MG63 (cell line): ENCODE data around the gene SRSF3. TPM values are rescaled to one million over a fixed set of nuclear protein-coding genes. Genes with fewer than 3 reads are reported as not detected.
A peak's percentile ranks its signal among the peaks of the same experiment; 100 is the strongest.

Source experiments
- DNase-seq: peaks from one replicate; pipeline ENCODE4 v3.0.0-alpha.2; 2020
- H3K27me3 ChIP-seq: fragments of 250-450 bp; sonication (Bioruptor Pico); 2 replicates; pipeline ENCODE4 v1.5.1; 2020; ENCODE audit warnings: mild to moderate bottlenecking, moderate library complexity
- H3K36me3 ChIP-seq: fragments of 250-450 bp; sonication (Bioruptor Pico); 2 replicates; pipeline ENCODE4 v1.5.1; 2020; ENCODE audit warnings: mild to moderate bottlenecking, moderate library complexity
- H3K4me3 ChIP-seq: fragments of 250-450 bp; sonication (Bioruptor Pico); 2 replicates; pipeline ENCODE4 v1.5.1; 2020; ENCODE audit warnings: mild to moderate bottlenecking, moderate library complexity
- H3K9me3 ChIP-seq: fragments of 250-450 bp; sonication (Bioruptor Pico); 2 replicates; pipeline ENCODE4 v1.5.1; 2020; ENCODE audit warnings: mild to moderate bottlenecking, moderate library complexity
- total RNA-seq: library from RNA; depleted of rRNA; stranded (reverse); fragments of >200 nt; shearing (Covaris generic); gene quantifications from 2 replicates; pipeline ENCODE4 v1.2.3, GENCODE V29; 2014; ENCODE audit warnings: low replicate concordance

The SRSF3 gene
- total RNA-seq, 1 experiment from 2014 or later = 271 TPM

DNA sequence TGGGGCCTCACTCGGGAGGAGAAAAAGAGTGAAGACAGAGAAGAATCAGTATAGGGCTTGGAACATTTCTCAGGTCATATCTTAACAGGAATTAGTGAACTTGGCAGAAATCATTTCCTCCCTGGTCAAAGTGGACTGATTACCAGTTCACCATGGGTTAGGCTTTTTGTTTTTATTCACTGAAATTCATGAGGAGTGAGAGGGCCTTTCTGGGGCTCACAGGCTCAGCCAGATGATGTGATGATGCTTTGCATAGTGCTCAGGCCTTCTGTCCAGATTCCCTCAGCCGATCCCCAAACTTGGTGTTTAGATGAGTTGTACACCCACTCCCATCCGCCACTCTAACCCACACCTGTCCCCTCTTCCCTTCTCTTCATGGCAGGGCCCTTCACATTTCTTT, 32.5 kb downstream of the SRSF3 start:
- H3K36me3 ChIP-seq = no peaks in the 10 kb centered on the region
- H3K4me3 ChIP-seq = no peak overlapping the region
- no peaks in the 10 kb centered on the region for H3K9me3 ChIP-seq
- no peaks in the 10 kb centered on the region for H3K27me3 ChIP-seq
- no peak for DNase-seq

DNA sequence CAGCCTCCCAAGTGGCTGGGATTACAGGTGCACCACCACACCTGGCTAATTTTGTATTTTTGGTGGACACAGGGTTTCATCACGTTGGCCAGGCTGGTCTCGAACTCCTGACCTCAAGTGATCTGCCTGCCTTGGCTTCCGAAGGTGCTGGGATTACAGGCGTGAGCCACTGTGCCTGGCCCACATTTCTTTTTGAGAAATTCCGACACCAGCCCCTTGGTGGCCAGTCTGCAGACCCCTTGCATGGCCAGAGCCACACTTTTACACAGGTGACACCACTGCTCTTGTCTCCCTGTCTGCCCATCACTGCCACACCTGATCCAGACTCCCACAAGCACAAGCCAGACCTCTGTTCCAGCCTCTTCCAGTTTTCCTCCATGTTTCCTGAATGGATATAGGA, 33.0 kb downstream of the SRSF3 start:
- DNase-seq = no peak
- Histone ChIP-seq H3K27me3 (no peaks in the 10 kb centered on the region), H3K36me3 (no peaks in the 10 kb centered on the region), H3K9me3 (no peaks in the 10 kb centered on the region), H3K4me3 (no peak overlapping the region)

DNA sequence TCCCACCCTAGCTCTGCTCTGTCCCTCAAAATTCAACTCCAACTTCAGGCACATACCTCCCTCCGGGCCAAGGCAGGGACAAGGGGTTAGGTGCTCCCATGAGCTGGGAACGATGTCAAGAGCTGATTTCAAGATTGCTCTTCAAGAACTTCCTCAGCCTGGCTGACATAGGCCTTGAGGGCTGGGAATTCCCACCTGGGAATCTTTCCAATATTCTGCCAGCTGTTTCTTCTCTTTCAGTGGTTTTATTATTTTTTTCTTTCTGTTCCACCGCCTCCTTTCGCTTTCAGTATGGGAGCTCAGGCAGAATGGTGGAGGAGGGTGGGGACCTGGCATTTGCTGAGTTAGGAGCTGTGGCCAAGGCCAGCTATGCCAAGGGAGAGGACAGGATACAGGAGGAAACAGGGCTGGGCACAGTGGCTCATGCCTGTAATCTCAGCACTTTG, 33.7 kb downstream of the SRSF3 start:
- no peaks in the 10 kb centered on the region for H3K36me3 ChIP-seq
- H3K4me3 ChIP-seq = no peak overlapping the region
- DNase-seq = peak; percentile 82
- H3K27me3 ChIP-seq = no peaks in the 10 kb centered on the region
- H3K9me3 ChIP-seq = no peaks in the 10 kb centered on the region

DNA sequence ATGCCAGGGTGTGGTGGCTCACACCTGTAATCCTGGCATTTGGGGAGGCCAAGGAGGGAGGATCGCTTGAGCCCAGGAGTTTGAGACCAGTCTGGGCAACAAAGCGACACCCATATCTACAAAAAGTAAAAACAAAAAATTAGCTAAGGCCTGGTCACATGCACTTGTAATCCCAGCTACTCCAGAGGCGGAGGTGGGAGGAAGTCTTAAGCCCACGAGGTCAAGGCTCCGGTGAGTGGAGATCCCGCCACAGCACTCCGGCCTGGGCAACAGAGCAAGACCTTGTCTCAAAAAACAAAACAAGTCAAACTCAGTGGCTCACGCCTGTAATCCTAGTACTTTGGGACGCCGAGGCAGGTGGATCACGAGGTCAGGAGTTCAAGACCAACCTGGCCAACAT, 35.6 kb downstream of the SRSF3 start:
- H3K4me3 ChIP-seq = no peak overlapping the region
- no peaks in the 10 kb centered on the region for H3K27me3 ChIP-seq
- no peaks in the 10 kb centered on the region for H3K9me3 ChIP-seq
- DNase-seq = no peak
- no peaks in the 10 kb centered on the region for H3K36me3 ChIP-seq

DNA sequence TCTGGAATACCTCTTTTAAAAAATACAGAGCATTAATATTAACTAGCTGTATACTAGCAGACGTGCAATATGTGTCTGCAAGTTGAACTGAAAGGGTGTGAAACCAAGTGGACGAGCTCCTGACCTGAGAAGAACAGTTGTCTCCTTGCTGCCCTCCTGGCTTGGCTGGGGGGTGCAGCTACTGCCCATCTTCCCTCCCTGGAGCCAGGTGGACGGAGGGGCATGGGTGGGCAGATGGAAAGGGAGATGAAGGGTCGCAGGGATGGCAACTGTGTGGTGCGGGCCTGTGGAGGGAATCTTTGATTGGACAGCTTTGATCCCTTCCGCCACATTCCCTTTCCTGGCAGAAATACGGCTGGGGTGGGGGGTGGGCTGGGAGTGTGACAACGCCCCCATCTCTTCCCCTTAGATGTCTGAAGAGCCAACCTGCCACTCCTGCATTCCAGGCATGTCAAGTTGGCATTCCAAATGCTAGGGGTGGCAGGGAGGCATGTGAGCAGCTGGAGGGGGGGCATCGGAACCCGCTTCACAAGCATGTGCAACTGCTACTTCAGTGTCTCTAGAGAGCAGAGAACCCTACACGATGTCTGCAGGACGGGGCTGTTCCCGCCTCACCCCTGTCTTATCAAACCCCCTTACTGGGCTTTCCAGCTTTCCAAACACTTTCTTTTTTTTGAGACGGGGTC, 37.3 kb downstream of the SRSF3 start:
- Histone ChIP-seq H3K36me3 (no peaks in the 10 kb centered on the region), H3K9me3 (no peaks in the 10 kb centered on the region), H3K27me3 (no peaks in the 10 kb centered on the region), H3K4me3 (no peak overlapping the region)
- DNase-seq = no peak

DNA sequence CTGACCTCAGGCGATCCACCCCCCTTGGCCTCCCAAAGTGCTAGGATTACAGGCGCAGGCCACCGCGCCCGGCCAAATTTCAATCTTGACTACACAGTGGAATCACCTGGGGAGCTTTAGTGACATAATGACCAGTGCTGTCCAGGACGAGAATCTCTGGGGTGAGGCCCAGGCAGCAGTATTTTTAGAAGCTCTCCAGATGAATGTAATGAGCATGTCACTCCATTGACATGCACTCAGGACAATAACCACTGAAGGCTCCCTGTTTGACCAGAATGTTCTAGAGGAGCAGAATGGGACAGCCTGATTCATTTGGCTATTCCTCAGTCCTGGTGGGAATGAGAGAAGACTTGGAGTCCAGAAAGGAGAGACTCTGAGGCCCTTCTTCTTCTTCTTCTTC, 39.2 kb downstream of the SRSF3 start:
- Histone ChIP-seq H3K36me3 (no peaks in the 10 kb centered on the region), H3K9me3 (no peaks in the 10 kb centered on the region), H3K4me3 (no peak overlapping the region), H3K27me3 (no peaks in the 10 kb centered on the region)
- no peak for DNase-seq

DNA sequence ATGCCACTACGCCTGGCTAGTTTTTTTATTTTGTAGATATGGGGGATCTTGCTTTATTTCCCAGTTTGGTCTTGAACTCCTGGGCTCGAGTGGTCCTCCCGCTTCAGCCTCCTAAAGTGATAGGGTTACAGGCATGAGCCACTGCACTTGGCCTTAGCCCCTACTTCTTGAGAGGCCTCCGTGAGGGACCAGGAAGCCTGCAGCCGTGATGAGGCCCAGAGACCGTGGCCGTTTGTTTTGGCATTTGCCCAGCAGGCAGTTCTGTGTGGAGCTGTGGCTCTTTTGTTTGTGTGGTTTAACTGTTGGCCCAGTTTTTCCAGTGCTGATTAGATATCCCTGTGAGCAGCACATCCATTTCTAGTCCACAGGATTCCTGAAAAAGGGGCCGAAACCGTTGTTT, 39.8 kb downstream of the SRSF3 start:
- peak; percentile 48 for DNase-seq
- H3K9me3 ChIP-seq = no peaks in the 10 kb centered on the region
- no peaks in the 10 kb centered on the region for H3K36me3 ChIP-seq
- H3K4me3 ChIP-seq = no peak overlapping the region
- no peaks in the 10 kb centered on the region for H3K27me3 ChIP-seq

DNA sequence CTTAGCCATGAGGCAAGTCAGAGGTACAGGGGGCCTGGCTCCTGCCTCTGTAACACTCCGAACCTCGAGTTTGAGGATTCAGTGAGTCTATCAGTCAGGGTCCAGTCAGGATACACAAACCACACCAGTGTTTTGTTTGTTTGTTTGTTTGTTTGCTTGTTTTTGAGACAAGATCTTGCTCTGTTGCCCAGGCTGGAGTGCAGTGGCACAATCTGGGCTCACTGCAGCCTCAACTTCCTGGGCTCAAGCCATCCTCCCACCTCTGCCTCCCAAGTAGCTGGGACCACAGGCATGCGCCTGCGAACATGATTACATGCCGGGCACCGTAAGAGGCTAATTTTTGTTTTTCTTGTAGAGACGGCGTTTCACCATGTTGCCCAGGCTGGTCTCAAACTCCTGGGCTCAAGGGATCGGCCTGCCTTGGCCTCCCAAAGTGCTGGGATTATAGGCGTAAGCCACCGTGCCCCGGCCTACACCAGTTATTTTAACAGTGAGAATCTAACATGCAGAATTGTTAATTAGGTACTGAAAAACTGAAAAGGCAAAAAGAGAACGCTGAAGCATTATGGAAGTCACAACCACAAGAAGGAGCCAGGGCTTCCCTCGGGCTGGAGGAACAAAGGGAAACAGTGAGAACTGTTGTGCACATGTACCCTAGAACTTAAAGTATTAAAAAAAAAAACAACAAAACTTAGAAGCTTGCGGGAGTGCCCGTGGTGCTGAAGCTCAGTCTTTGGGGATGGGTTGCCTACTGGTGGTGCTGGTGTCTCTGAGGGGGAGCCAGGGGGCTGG, 40.4 kb downstream of the SRSF3 start:
- no peaks in the 10 kb centered on the region for H3K36me3 ChIP-seq
- no peaks in the 10 kb centered on the region for H3K27me3 ChIP-seq
- no peak for DNase-seq
- no peak overlapping the region for H3K4me3 ChIP-seq
- H3K9me3 ChIP-seq = no peaks in the 10 kb centered on the region

DNA sequence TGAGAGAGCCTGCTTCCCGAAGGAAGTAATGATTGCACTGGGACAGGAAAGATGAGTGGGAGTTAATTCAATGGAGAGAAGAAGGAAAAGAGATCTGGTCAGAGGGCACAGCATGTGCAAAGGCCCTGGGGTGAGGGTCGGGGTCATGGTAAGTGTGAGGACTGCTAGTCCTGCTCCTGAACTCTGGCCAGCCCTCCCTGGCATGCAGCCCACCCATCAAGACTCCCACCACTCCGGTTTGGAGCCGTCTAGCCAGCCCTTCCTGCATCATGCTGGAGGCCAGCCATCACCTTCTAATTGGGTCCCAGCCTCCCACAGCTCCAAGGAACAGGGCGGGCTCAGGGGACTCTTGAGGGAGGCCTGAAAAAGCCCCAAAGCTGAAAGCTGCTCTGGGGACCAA, 42.1 kb downstream of the SRSF3 start:
- Histone ChIP-seq H3K36me3 (no peaks in the 10 kb centered on the region), H3K9me3 (no peaks in the 10 kb centered on the region), H3K4me3 (no peak overlapping the region), H3K27me3 (no peaks in the 10 kb centered on the region)
- no peak for DNase-seq

DNA sequence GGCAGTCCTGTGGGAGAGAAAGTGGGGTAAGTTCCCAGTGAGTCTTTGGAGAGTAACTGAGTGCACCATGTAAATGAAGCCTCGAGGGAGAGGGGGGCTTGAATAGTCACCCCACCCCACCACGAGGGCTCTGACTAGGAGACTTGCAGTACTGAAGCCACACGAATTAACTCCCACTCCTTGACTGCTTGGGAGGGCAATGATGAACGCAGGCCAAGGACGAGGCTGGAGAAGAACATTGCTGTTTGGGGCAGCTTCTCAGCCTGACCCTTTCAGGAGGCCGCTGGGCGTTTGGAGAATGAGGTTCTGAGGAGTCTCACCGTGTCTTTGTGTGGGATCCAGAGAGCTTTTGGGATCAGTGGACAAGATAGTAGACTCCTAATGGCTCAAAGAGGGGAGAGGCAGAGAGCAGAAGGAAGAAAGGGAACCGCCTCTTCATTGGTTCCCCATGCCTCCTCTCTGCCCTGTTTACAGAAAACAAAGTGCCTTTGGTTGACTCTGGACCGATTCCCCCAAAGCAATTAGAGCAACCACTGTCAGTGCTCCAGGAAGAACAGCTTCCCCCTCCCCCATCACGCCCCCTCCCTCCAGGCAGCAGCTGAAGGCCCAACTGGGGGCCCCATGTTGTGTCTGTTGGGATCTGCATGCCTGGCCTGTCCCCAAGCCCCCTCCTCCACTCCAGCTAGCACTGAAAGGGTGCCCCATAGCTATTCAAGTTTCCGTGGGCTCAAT, 42.7 kb downstream of the SRSF3 start:
- no peak overlapping the region for H3K4me3 ChIP-seq

DNA sequence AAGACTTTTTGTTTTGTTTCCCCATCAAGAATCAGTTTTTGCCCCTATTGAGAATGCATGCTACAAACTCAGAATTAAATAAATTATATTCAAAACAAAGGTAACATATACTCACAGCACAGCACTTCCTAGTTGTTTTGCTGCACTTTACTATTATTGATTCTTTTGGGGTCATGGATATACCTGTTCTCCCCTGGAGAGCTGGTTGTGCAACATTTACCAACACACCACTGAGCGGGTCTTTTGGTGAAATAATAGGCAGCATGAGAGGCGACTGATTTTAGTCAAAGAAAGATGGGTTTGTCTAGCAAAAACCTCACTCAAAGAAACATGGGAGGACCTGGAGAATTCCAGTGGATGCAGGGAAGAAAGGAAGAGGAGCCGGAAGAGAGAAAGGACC, 44.4 kb downstream of the SRSF3 start:
- DNase-seq = no peak
- Histone ChIP-seq H3K27me3 (no peaks in the 10 kb centered on the region), H3K36me3 (no peaks in the 10 kb centered on the region), H3K9me3 (no peaks in the 10 kb centered on the region), H3K4me3 (no peak overlapping the region)

More for the DNA sequence above, 42.7 kb downstream of the SRSF3 start:
- no peak for DNase-seq
- H3K36me3 ChIP-seq = no peaks in the 10 kb centered on the region
- H3K9me3 ChIP-seq = no peaks in the 10 kb centered on the region
- H3K27me3 ChIP-seq = no peaks in the 10 kb centered on the region

DNA sequence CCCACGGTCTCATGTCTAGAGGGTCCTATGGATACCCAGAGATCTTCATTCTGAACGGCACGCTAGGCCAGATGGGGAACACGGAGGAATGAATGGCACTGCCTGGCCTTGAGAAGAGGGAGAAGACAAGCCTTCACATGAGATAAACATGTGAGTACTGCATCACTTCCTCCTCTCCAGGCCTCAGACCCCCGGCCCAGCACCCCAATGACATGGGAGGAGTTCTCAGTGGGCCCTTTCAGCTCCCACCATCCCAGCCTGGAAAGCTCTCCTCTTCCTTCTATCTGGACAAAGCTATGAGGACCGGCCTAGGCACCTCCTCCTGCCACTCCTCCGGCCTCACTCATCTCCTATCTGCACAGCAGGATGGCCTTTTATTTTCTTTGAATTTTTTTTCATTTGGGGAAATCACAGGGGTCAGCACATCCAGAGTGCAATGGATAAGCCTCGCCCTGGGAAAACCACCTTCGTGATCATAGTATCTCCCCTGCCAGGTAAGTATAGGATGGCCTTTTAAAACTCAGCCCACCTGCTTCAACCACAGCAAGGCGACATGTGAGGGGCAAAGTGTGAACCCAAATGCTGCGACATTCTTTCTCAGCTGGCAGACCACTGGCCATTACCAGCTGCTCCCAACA, 45.1 kb downstream of the SRSF3 start:
- Histone ChIP-seq H3K27me3 (no peaks in the 10 kb centered on the region), H3K4me3 (no peak overlapping the region), H3K36me3 (no peaks in the 10 kb centered on the region), H3K9me3 (no peaks in the 10 kb centered on the region)
- DNase-seq = no peak

DNA sequence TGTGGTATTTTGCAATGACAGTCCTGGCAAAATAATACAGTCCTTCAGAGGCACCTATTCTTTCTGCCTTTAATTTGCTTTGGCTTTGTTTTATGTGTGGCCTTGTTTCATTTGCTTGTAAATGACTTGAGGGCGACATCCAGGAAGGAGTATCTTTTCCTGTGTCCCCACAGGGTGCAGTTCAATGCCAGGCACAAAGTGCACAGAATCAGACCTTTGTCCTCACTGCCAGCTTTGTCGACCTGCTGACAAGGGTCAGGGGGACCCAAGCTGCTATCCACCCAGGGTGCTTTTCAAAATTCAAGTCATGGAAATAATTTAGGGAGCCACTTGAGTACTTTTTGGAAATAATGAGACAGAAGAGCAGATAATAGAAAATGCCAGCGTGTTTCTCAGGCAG, 47.4 kb downstream of the SRSF3 start:
- DNase-seq = no peak
- Histone ChIP-seq H3K9me3 (no peaks in the 10 kb centered on the region), H3K27me3 (no peaks in the 10 kb centered on the region), H3K36me3 (no peaks in the 10 kb centered on the region), H3K4me3 (no peak overlapping the region)

DNA sequence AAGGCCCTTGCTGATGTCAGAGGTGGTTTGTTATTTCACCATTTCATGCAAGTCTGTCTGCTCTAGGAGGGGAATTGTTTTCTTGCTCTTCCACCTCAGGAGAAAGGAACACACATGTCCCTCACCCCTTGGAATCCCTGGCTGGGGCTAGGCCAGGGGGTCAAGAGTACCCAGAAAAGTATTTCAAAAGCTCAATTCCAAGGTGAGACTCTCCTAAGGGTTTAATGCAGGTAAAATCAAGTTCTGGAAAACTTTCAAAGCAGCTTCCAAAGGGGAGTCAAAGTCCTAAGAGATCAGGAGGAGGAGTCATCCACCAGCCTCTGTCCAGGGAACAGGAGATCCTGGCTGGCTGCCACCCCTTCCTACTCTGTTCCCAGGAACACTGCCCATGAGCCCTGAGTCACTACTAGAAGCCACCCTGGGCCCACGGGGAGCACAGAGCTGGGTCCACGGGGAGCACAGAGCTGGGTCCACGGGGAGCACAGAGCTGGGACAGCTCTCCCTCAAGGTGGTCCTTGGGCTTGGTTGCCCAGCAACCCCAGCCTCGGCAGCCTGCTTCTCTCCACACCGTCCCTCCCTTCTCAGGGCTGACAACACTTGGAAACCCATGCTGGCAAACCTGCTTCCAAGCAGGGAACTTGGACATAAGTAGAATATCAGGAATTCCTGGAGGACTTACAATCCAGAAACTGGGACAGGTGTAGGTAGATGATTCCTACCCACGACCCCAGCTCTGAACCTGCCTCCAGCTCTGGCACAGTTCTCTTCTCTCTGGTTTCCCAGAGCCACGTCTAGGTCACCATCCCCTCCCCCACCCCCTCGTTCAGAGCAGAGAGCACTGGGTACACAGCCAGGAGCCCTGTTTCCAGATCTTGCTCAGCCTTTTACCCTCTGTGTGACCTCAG, 49.0 kb downstream of the SRSF3 start:
- Histone ChIP-seq H3K36me3 (no peaks in the 10 kb centered on the region), H3K27me3 (no peaks in the 10 kb centered on the region), H3K4me3 (no peak overlapping the region), H3K9me3 (no peaks in the 10 kb centered on the region)
- DNase-seq = peak; percentile 94

DNA sequence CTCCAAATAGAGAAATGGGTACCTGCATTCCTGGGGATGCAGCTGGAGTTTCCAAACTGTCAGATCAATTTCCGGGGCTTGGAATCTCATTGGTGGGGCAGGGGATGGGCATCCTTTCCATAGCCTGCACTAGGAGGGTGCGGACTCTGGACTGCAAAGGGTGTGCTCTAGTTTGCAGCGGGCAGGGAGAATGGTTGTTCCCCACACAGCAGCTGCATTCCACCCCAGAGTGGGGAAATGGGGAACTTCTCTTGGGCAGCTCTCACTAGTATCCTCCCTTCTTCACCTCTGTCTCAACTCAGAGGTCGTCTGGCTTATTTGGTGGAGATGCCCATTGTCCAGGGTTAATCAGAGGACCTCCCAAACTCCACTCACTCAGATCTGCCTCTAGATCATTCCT, 49.8 kb downstream of the SRSF3 start:
- Histone ChIP-seq H3K27me3 (no peaks in the 10 kb centered on the region), H3K36me3 (no peaks in the 10 kb centered on the region), H3K9me3 (no peaks in the 10 kb centered on the region), H3K4me3 (no peak overlapping the region)
- DNase-seq = no peak

DNA sequence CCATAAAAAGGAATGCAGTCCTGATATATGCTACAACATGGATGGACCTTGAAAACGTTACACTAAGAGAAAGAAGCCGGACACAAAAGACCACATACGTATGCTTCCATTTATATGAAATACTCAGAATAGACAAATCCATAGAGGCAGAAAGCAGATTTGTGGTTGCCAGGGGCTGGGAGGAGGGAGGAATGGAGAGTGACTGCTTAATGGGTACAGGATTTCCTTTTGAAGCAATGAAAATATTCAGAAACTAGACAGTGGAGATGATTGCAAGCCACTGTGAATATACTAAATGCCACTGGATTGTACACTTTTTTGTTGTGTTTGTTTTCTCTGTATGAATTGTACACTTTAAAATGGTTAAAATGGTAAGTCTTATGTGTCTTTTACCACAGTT, 54.9 kb downstream of the SRSF3 start:
- Histone ChIP-seq H3K27me3 (no peaks in the 10 kb centered on the region), H3K9me3 (no peaks in the 10 kb centered on the region), H3K36me3 (no peaks in the 10 kb centered on the region), H3K4me3 (no peak overlapping the region)
- DNase-seq = no peak
